Upper lobe of left lung (tissue), 6 donors: ENCODE results near the gene HMGXB3. TPM values are rescaled to one million over a fixed set of nuclear protein-coding genes. Genes with fewer than 3 reads are reported as not detected.

ENCODE experiments used
- ATAC-seq, 2 donors: fragments of 200-7000 bp; cut with Tn5 transposase; one replicate each; pipeline ENCODE4 v1.9.1; 2022; ENCODE audit warnings: mild to moderate bottlenecking in 2 of 2, moderate library complexity in 2 of 2; ENCODE audit not compliant: low FRiP score in 2 of 2
- DNase-seq, 2 donors: peaks; one replicate each; pipeline ENCODE4 v3.0.0-alpha.2; 2019 to 2020
- H3K27ac ChIP-seq, 4 donors: fragments of 200-600 bp; sonication (generic); one replicate each; pipeline ENCODE4 v1.5.1; 2016 to 2019
- H3K27me3 ChIP-seq, 4 donors: fragments of 200-600 bp; sonication (generic); one replicate each; pipeline ENCODE4 v1.5.1; 2017 to 2019
- H3K36me3 ChIP-seq, 4 donors: fragments of 200-600 bp; sonication (generic); one replicate each; pipeline ENCODE4 v1.5.1; 2016 to 2019
- H3K4me1 ChIP-seq, 4 donors: fragments of 200-600 bp; sonication (generic); one replicate each; pipeline ENCODE4 v1.5.1; 2018 to 2019
- H3K4me3 ChIP-seq, 4 donors: fragments of 200-600 bp; sonication (generic); one replicate each; pipeline ENCODE4 v1.5.1; 2017 to 2019; ENCODE audit warnings: mild to moderate bottlenecking in 2 of 4, moderate library complexity in 1 of 4
- H3K9me3 ChIP-seq, 4 donors: fragments of 200-600 bp; sonication (generic); one replicate each; pipeline ENCODE4 v1.5.1; 2018 to 2019
- EP300 ChIP-seq, 4 donors: sonication (generic); formaldehyde crosslinking; IDR thresholded peaks; one replicate each; pipeline ENCODE4 v1.5.1; 2017; ENCODE audit warnings: antibody characterized with exemption in 4 of 4, control low read depth in 2 of 4
- POLR2A ChIP-seq, 4 donors: fragments of 450-650 bp; IDR thresholded peaks; one replicate each; pipeline ENCODE4 v1.5.1; 2016 to 2017; ENCODE audit warnings: antibody characterized with exemption in 4 of 4, mild to moderate bottlenecking in 2 of 4
- POLR2AphosphoS5 ChIP-seq, 2 donors: sonication (generic); formaldehyde crosslinking; IDR thresholded peaks; one replicate each; pipeline ENCODE4 v1.5.1; 2017; ENCODE audit warnings: antibody characterized with exemption in 2 of 2
- WGBS, 2 donors: methylation state at CpG; one replicate each; pipeline ENCODE4 v1.1.5; 2017 to 2018; 5-methylcytosine and 5-hydroxymethylcytosine counted together
- total RNA-seq, 6 donors: library from RNA; depleted of rRNA in 4 of 6; stranded (reverse); fragments of >200 nt in 4 of 6; gene quantifications; one replicate each; pipeline versions ENCODE4 v1.1.0 to v1.2.1, GENCODE V29; 2016 to 2021
- TF ChIP-seq, protein P1 (sequence below), 6 experiments: fragments of 450-650 bp in 4 of 6; fragments of 200-600 bp in 2 of 6; sonication (generic) in 2 of 6; IDR thresholded peaks; one replicate each; pipeline ENCODE4 v1.5.1; 2016 to 2019; ENCODE audit warnings: antibody characterized with exemption in 6 of 6
- donor health status: DM: no; HTN: no; CAD: no; lungs with moderate emphysema.
- donor health status: DM: no; HTN: yes; CAD: no; lungs with severe emphysema.

HMGXB3 gene
- total RNA-seq, 6 donors from 2014 or later = 29.6 to 71.2 (median 41.0) TPM

- Histone ChIP-seq H3K4me1 (peaks cover 12 to 23% (median 17%) of the 10 kb centered on the region in 4 donors), H3K9me3 (no peaks in the 10 kb centered on the region), H3K27me3 (no peaks in the 10 kb centered on the region), H3K4me3 (no peak overlapping the region), H3K36me3 (peaks cover 14 to 73% (median 37%) of the 10 kb centered on the region in 4 donors), H3K27ac (no peak overlapping the region)
- ATAC-seq (no peak), DNase-seq (no peak)
- TF ChIP-seq POLR2AphosphoS5 (IDR thresholded peaks at IDR 0.05) (no peak), EP300 (IDR thresholded peaks at IDR 0.05) (no peak), POLR2A (IDR thresholded peaks at IDR 0.05) (no peak)
- TF ChIP-seq, protein P1, sequence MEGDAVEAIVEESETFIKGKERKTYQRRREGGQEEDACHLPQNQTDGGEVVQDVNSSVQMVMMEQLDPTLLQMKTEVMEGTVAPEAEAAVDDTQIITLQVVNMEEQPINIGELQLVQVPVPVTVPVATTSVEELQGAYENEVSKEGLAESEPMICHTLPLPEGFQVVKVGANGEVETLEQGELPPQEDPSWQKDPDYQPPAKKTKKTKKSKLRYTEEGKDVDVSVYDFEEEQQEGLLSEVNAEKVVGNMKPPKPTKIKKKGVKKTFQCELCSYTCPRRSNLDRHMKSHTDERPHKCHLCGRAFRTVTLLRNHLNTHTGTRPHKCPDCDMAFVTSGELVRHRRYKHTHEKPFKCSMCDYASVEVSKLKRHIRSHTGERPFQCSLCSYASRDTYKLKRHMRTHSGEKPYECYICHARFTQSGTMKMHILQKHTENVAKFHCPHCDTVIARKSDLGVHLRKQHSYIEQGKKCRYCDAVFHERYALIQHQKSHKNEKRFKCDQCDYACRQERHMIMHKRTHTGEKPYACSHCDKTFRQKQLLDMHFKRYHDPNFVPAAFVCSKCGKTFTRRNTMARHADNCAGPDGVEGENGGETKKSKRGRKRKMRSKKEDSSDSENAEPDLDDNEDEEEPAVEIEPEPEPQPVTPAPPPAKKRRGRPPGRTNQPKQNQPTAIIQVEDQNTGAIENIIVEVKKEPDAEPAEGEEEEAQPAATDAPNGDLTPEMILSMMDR (IDR thresholded peaks at IDR 0.05) = no peak
Measured at GRCh38 chr5:150007050-150007449, 6.5 kb downstream of the HMGXB3 start.

- Histone ChIP-seq H3K4me1 (peaks cover 0 to 4% (median 2%) of the 10 kb centered on the region in 4 donors), H3K4me3 (no peak overlapping the region), H3K9me3 (no peaks in the 10 kb centered on the region), H3K36me3 (peaks cover 31 to 99% (median 61%) of the 10 kb centered on the region in 4 donors), H3K27ac (peak overlapping the region in 3 of 4 donors; percentile 7 to 43 (median 14)), H3K27me3 (no peaks in the 10 kb centered on the region)
- ATAC-seq (no peak), DNase-seq (peak in 1 of 2 donors; percentile 18)
- 66 to 93% methylated on average over 4 to 6 of the region's 6 CpGs for WGBS, 2 donors
- TF ChIP-seq EP300 (IDR thresholded peaks at IDR 0.05) (no peak), POLR2AphosphoS5 (IDR thresholded peaks at IDR 0.05) (no peak), POLR2A (IDR thresholded peaks at IDR 0.05) (no peak)
- TF ChIP-seq, protein P1 (IDR thresholded peaks at IDR 0.05) = no peak
Measured at GRCh38 chr5:150009671-150010387, 9.3 kb downstream of the HMGXB3 start.

DNA sequence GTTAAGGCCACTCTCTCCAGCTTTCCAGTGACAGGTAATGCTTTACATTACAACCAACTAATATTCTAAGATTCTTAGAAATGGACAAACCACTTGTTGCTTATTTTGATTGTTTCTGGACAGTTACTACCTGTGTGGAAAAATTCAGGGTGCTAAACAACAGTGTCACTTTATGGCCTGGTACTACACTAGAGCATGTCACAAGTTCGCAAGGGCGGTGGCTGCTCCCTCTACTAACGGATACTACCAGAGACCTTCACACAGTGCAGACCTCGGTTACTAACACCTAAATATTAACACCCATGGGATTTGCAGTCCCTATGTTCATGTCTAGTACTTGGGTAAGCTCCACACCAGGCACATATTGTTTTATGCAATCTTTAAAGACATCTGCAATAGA, 13.4 kb downstream of the HMGXB3 start:
- no peak for TF ChIP-seq POLR2AphosphoS5 (IDR thresholded peaks at IDR 0.05)
- TF ChIP-seq, protein P1 (IDR thresholded peaks at IDR 0.05) = no peak
- TF ChIP-seq POLR2A (IDR thresholded peaks at IDR 0.05) = no peak
- no peak for TF ChIP-seq EP300 (IDR thresholded peaks at IDR 0.05)
- 89 to 92% methylated on average over 4 of the region's 4 CpGs for WGBS, 2 donors
- no peak for ATAC-seq
- H3K4me3 ChIP-seq = no peak overlapping the region
- H3K9me3 ChIP-seq = peaks cover 0 to 5% (median 0%) of the 10 kb centered on the region in 4 donors
- no peaks in the 10 kb centered on the region for H3K27me3 ChIP-seq
- H3K4me1 ChIP-seq = peaks cover 0 to 4% (median 0%) of the 10 kb centered on the region in 4 donors
- H3K36me3 ChIP-seq = peaks cover 45 to 97% (median 72%) of the 10 kb centered on the region in 4 donors
- no peak overlapping the region for H3K27ac ChIP-seq
- no peak for DNase-seq

GRCh38 chr5:150014456-150014855, 13.9 kb downstream of the HMGXB3 start:
- Histone ChIP-seq H3K36me3 (peaks cover 50 to 97% (median 77%) of the 10 kb centered on the region in 4 donors), H3K27me3 (no peaks in the 10 kb centered on the region), H3K4me1 (peaks cover 0 to 2% (median 0%) of the 10 kb centered on the region in 4 donors), H3K9me3 (peaks cover 0 to 5% (median 0%) of the 10 kb centered on the region in 4 donors), H3K27ac (no peak overlapping the region), H3K4me3 (no peak overlapping the region)
- DNase-seq (no peak), ATAC-seq (no peak)
- no peak for TF ChIP-seq EP300 (IDR thresholded peaks at IDR 0.05)
- TF ChIP-seq POLR2AphosphoS5 (IDR thresholded peaks at IDR 0.05) = no peak
- TF ChIP-seq, protein P1 (IDR thresholded peaks at IDR 0.05) = no peak
- no peak for TF ChIP-seq POLR2A (IDR thresholded peaks at IDR 0.05)
- WGBS, 2 donors = 88 to 89% methylated on average over 3 of the region's 3 CpGs
